ENCODE data around the gene BCAS3. TPM values are rescaled to one million over a fixed set of nuclear protein-coding genes. Genes with fewer than 3 reads are reported as not detected.

BCAS3 gene
- total RNA-seq, 2 donors from 2014 or later: 28.0 to 37.7 TPM

- 96 to 100% methylated on average over 4 to 11 of the region's 11 CpGs for WGBS, 2 experiments (ENCODE audit: insufficient coverage in 1 of 2, insufficient read length in 1 of 2)
- TF ChIP-seq CTCF (conservative IDR thresholded peaks at IDR 0.05): no peak
- no peak overlapping the region for H3K4me3 ChIP-seq (ENCODE audit: low read length)
- Mint-ChIP-seq H3K9me3 (no peaks in the 10 kb centered on the region), H3K27me3 (ENCODE audit: insufficient read depth) (peaks cover 46% of the 10 kb centered on the region), H3K4me1 (peaks cover 4% of the 10 kb centered on the region), H3K27ac (no peak overlapping the region), H3K36me3 (ENCODE audit: low read depth) (peaks cover 5% of the 10 kb centered on the region), H3K4me3 (no peak overlapping the region)
- H3K9me3 ChIP-seq (ENCODE audit: control insufficient read depth, low read length): no peaks in the 10 kb centered on the region
- no peaks in the 10 kb centered on the region for H3K36me3 ChIP-seq (ENCODE audit: control insufficient read depth, insufficient read depth, low read length)
- H3K27me3 ChIP-seq (ENCODE audit: control insufficient read depth, insufficient read depth, low read length, poor library complexity, severe bottlenecking): peaks cover 40% of the 10 kb centered on the region
- H3K9ac ChIP-seq (ENCODE audit: extremely low read depth, low read length, poor library complexity, severe bottlenecking): no peak overlapping the region
- H3K4me1 ChIP-seq (ENCODE audit: control insufficient read depth, insufficient read depth, low read length): no peaks in the 10 kb centered on the region
- H3K27ac ChIP-seq (ENCODE audit: low read depth, low read length): no peak overlapping the region
- no peak for DNase-seq
These were observed 710.1 kb downstream of the BCAS3 start for GRCh38 chr17:61387511-61388305.

GRCh38 chr17:61388561-61389356 is 711.1 kb downstream of the BCAS3 start:
- no peaks in the 10 kb centered on the region for H3K9me3 ChIP-seq (ENCODE audit: control insufficient read depth, low read length)
- H3K9ac ChIP-seq (ENCODE audit: extremely low read depth, low read length, poor library complexity, severe bottlenecking): no peak overlapping the region
- H3K27me3 ChIP-seq (ENCODE audit: control insufficient read depth, insufficient read depth, low read length, poor library complexity, severe bottlenecking): peaks cover 50% of the 10 kb centered on the region
- Mint-ChIP-seq H3K4me1 (peaks cover 14% of the 10 kb centered on the region), H3K36me3 (ENCODE audit: low read depth) (peaks cover 5% of the 10 kb centered on the region), H3K4me3 (no peak overlapping the region), H3K27ac (no peak overlapping the region), H3K27me3 (ENCODE audit: insufficient read depth) (peaks cover 57% of the 10 kb centered on the region), H3K9me3 (no peaks in the 10 kb centered on the region)
- no peak for TF ChIP-seq CTCF (conservative IDR thresholded peaks at IDR 0.05)
- no peak overlapping the region for H3K4me3 ChIP-seq (ENCODE audit: low read length)
- H3K36me3 ChIP-seq (ENCODE audit: control insufficient read depth, insufficient read depth, low read length): no peaks in the 10 kb centered on the region
- 90% methylated on average over 8 to 21 of the region's 21 CpGs for WGBS, 2 experiments (ENCODE audit: insufficient coverage in 1 of 2, insufficient read length in 1 of 2)
- H3K4me1 ChIP-seq (ENCODE audit: control insufficient read depth, insufficient read depth, low read length): peaks cover 3% of the 10 kb centered on the region
- H3K27ac ChIP-seq (ENCODE audit: low read depth, low read length): no peak overlapping the region
- no peak for DNase-seq

- H3K4me1 Mint-ChIP-seq: peaks cover 23% of the 10 kb centered on the region
- Histone ChIP-seq H3K9ac (ENCODE audit: extremely low read depth, low read length, poor library complexity, severe bottlenecking) (no peak overlapping the region), H3K9me3 (ENCODE audit: control insufficient read depth, low read length) (no peaks in the 10 kb centered on the region), H3K27me3 (ENCODE audit: control insufficient read depth, insufficient read depth, low read length, poor library complexity, severe bottlenecking) (peaks cover 59% of the 10 kb centered on the region), H3K27ac (ENCODE audit: low read depth, low read length) (no peak overlapping the region), H3K36me3 (ENCODE audit: control insufficient read depth, insufficient read depth, low read length) (no peaks in the 10 kb centered on the region), H3K4me1 (ENCODE audit: control insufficient read depth, insufficient read depth, low read length) (peaks cover 6% of the 10 kb centered on the region), H3K4me3 (ENCODE audit: low read length) (no peak overlapping the region)
- H3K27ac Mint-ChIP-seq: no peak overlapping the region
- no peak overlapping the region for H3K4me3 Mint-ChIP-seq
- TF ChIP-seq CTCF (conservative IDR thresholded peaks at IDR 0.05): peak; percentile 99
- no peaks in the 10 kb centered on the region for H3K9me3 Mint-ChIP-seq
- H3K27me3 Mint-ChIP-seq (ENCODE audit: insufficient read depth): peaks cover 68% of the 10 kb centered on the region
- WGBS, 2 experiments (ENCODE audit: insufficient coverage in 1 of 2, insufficient read length in 1 of 2): 27 to 33% methylated on average over 12 to 25 of the region's 25 CpGs
- H3K36me3 Mint-ChIP-seq (ENCODE audit: low read depth): peaks cover 5% of the 10 kb centered on the region
- peak; percentile 96 for DNase-seq
These were observed 712.2 kb downstream of the BCAS3 start for GRCh38 chr17:61389670-61390478.
